HuH-7 (cell line): ENCODE measurements around the gene DUS4L.

ENCODE experiments used
- DNase-seq: peaks from one replicate; pipeline ENCODE4 v3.0.0; 2011; ENCODE audit warnings: low spot score

Gene DUS4L

DNA sequence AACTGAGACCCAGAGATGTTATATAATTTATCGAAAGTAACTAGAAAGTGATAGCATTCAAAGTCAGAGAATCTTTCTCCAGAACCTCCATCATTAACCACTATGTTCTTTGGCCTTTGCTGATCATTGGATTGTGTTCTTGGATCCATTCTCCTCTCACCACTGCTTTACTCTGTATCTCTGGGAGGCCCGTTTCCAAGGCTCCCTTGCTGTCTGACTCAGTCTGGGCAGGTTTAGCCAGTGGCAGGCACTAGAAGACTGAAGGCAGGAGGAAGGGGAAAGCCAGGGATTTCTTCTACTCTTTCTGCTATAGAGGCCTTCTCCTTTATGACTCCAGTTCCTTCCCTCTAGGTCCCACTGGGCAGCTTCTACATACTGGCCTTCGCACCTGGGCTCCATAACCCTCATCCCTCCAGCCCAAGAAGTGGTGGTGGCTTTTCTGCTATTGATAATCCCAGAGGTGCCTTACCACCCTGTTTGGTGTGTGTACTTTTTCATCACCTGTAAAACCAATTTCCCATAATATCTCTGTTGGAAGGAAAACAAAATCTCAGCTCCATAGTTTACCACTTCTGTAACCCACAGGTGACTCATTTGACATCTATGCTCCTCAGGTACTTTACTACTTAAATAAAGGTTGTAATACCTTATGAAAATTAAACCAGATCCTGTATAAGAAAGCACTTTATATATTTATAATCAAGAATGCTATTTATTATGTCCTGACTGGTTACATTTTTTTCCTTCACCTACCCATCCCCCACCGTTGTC, 52.3 kb downstream of the DUS4L start:
- DNase-seq = no peak

- peak; percentile 40 for DNase-seq
Measured at GRCh38 chr7:107622429-107622828, 58.7 kb downstream of the DUS4L start.

DNA sequence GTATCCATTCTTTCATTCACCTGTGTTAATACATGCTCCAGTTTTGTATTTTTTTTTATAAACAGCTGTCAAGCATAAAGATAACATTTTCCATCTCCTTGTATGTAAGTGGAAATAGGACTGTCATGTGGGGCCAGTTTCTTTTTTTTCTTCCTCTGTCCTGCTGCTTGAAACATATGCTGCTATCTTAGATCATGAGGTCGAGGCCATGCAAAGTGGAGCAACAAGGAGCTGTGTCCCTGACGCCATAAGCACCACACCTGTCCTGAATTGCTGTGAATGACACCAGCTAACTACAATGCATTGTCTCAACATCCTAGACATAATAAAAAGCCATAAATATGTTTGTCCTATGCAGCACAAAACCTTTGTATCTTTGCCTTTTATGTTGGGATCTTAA, 59.1 kb downstream of the DUS4L start:
- no peak for DNase-seq

- no peak for DNase-seq
Measured at GRCh38 chr7:107627002-107627401, 63.2 kb downstream of the DUS4L start.
